ENCODE results near the gene EPS15.
"Not testable (repeated sequence)": the region's sequence is repeated elsewhere in the genome, so short reads cannot be mapped to it uniquely, and the experiment has no call there.

EPS15 gene

GRCh38 chr1:51463561-51463960 is 55.5 kb downstream of the EPS15 start:
- DNase-seq = no peak

GRCh38 chr1:51462289-51462688 is 56.8 kb downstream of the EPS15 start:
- not testable (repeated sequence) for DNase-seq

DNA sequence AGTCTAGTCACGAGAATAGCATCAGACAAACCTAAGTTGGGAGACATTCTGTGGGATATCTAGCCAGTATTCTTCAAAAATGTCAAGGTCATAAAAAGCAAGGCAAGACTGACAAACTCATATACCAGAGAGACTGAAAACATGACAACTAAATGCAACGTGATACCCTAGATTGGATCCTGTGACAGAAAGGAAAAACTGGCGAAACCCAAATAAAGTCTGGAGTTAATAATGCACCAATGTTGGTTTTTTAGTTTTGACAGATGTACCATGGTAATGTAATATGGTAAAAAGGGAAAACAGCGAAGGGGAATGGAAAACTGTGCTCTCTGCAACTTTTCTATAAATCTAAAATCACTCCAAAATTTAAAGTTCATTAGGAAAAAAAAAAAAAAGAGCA is 64.5 kb downstream of the EPS15 start:
- no peak for DNase-seq

DNA sequence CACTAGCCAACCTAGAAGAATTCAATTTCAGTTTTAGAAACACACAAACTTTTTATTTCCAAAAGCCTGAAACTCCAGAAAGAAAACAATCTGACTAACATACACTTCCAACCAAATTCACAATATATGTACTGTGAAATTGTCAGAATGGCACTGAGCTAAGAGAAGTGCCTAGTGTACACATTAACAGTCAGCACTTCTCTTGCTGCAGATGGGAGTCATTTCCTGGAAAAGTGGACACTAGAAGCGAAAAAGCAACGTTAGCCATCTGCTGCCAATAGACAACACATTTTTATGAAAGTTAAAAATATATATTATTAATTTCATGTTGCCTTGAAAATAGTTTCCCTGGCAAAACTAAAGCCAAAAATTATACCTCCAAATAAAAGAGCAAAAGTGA is 66.1 kb downstream of the EPS15 start:
- DNase-seq = no peak

DNA sequence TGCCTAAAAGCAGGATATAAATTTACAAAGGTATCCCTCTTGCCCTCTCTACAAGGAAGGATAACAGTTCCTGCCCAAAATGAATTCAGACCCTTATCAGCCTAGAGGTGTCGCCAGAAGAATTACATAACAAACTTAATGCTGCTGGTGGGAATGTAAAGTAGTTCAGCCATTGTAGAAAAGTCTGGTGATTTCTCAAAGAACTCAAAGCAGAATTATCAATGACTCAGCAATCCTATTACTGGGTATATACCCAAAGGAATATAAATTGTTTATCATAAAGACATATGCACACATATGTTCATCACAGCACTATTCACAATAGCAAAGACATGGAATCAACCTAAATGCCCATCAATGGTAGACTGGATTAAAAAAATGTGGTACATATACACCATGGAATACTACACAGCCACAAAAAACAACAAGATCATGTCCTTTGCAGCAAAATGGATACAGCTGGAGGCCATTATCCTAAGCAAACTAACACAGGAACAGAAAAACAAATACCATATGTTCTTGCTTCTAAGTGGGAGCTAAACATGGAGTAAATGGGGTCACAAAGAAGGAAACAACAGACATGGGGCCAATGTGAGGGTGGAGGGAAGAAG is 70.1 kb downstream of the EPS15 start:
- DNase-seq = not testable (repeated sequence)

DNA sequence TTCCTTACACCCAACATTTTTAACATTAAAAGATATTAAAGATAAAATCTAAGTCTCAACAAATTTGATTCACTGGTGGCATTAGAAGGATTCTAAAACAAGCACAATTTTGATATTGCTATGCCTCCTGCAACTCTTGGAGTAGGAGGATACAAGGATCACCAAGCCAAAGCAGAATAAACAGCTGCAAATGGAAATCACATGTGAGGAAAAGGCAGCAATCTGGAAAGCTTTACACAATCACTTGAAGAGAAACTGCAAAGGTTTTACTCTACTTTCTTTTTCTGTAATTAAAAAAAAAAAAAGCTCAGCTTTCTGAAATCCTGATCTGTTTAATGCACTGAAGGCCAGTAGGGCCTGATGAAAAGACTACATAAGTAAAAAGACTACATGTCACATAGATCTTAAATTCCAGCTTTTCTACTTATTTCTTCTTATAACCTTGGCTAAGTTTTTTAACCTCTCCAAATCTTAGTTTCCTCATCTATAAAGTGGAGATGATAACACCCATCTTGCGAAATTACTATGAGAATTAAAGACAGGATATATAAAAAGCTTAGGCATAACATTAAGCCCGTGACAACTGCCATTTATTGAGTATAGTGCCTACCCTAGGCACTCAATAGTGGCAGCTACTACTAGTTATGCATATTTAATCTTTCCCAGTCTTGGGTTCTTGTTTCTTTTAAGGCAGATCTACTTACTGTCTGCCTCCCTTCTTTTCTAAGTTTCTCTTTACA is 73.5 kb downstream of the EPS15 start:
- DNase-seq = no peak

DNA sequence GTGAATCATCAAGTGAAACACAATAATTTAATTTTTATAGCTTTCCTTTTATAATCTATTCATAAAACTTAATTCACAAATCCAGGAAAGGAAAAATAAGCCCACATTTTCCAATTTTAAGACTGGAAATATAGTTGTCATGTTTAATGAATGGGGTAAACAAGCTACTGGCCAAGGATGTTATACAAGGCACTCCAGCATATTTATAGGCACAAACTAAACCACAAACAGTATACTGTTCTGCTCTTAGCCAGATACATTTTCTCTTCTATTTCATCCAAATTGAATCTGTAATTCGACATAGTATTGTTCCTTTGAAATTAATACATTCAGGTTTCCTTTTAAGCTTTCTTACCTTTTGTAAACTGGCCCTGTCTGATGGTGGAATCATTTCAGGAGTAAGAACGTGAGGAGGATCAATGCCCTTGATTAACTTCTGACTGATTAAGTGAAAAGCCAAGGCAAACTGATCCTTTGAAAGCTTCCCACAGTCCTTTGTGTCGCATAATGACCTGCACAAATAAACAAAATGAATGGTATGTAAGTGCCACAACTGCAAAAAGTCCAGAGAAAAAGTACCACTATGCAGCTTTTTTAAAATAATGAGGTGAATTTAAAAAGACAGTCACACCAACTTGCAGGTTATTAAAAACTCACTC is 74.4 kb downstream of the EPS15 start:
- DNase-seq = no peak

DNA sequence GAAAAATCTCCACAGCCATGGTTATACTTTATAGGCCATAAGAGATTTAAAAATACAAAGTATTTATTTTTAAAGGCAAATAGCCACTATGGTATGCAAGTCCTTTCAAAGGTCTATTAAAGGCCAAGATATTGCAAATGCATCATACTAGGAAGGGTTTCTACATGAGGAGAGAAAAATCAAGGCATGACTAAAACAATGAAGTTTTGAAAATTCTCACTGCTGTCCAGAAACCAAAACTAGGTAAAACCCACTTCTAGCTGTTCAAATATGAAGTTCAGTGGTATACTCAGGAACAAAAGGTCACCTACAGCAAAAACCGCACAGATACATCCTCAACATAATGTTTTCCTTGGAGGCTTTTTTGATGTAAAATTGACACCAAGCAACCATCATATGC is 75.0 kb downstream of the EPS15 start:
- no peak for DNase-seq

GRCh38 chr1:51443555-51443954 is 75.5 kb downstream of the EPS15 start:
- no peak for DNase-seq

DNA sequence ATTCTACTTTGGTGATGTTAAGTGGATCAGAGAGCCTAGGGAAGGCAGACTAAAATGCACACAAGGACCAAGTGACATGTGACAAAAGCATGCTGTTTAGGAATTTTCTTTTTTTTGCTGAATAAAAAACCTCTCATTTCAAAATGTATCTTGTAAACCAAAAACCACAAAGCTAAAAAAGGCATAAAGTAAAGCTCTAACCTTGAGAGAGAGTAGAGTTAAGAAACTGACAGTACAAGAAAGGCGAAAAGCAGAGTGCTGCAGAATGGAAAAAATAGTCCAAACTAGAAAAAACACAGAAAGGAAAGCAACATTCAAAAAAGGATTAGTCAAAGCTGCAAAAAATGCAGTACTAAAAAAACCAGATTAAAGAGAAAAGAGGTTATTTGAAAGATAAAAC is 76.5 kb downstream of the EPS15 start:
- DNase-seq = no peak

DNA sequence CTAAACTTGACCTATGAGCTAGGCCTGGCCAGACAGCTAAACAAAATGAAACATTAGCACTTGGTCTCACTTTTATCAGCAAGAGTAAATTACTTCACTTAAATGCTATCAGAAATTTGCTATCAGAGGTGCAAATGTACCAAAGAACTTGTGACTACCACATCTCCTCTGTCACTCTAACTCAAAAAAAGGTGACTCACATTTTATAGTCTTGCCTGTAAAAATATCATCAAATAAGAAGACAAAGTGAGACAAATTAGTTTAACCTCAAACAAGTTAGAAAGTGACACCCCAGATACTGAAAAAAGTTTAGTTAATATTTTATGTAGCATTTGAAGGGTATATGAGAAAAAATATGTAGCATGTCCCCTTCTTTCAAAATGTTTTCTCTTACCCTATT is 76.9 kb downstream of the EPS15 start:
- no peak for DNase-seq

GRCh38 chr1:51439895-51440294 is 79.2 kb downstream of the EPS15 start:
- DNase-seq = no peak

- DNase-seq = no peak
Observed at GRCh38 chr1:51439053-51439452, 80.0 kb downstream of the EPS15 start.

GRCh38 chr1:51437391-51437790 is 81.7 kb downstream of the EPS15 start:
- DNase-seq = not testable (repeated sequence)

- DNase-seq = no peak
Observed at GRCh38 chr1:51435878-51436277, 83.2 kb downstream of the EPS15 start.

DNA sequence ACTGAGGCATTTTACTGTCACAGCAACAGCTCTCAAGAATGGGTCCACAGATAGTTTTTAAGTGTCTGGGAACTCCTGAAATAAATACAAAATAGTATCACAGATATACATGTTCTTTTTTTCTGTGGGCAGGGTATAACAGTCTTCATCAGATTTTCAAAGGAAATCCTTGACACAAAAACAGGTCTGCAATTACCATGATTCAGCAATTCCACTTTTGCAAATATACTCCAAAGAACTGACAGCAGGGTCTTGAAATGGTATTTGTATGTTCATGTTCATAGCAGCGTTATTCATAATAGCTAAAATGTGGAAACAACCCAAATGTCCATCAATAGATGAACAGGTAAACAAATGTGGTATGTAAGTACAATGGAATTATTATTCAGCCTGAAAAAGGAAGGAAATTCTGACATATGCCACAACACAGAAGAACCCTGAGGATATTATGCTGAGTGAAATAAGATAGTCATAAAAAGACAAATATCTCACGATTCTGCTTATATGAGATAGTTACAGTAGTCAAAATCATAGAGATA is 85.0 kb downstream of the EPS15 start:
- DNase-seq = no peak

DNA sequence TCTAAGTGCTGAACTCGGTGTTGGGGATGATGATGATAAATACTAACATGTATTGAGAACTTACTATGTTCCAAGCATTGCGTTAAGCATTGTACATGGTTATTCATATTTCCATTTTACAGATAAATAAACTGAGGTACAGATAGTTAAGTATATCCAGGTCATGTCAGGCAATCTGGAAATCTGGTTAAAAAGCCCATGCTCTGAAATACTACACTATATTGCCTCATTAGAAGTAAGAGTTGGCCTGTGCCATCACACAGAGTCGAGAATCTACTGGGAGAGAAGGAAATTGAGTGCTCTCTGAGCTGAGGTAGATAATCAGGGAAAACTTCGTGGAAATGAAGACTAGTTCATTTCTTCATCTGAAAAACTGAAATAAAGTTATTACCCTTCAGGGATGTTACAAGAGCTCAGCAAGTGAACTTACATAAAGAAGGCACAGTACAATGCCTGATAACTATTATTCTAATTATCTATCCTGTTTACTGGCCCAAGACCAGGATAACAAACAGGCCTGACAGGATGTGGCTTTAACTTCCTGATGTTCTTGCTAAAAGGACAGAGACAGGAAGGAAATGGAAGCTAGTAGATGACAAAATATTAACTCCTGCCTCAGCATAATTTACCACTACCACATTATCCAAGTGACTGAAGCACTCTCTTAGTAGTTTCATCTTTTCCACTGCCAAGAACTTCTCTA is 85.6 kb downstream of the EPS15 start:
- no peak for DNase-seq

- no peak for DNase-seq
Observed at GRCh38 chr1:51432146-51432545, 86.9 kb downstream of the EPS15 start.

DNA sequence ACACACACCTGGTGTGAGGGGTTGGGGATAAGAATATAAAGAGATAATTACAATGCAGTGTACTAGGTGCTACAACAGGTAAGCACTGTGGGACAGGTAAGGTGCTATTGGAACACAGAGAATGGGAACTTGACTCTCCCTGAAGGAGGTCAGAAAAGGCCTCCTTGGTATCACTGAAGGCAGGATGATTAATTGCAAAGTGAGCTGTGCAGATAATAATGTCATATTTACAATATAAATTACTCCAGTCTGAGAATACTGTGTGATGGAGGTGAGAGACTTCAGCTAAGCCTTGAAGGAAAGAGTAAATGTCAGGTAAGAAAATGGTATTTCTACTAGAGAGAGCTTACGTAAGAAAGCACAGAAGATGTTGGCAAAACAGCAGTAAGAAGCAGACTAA is 91.6 kb downstream of the EPS15 start:
- no peak for DNase-seq

DNA sequence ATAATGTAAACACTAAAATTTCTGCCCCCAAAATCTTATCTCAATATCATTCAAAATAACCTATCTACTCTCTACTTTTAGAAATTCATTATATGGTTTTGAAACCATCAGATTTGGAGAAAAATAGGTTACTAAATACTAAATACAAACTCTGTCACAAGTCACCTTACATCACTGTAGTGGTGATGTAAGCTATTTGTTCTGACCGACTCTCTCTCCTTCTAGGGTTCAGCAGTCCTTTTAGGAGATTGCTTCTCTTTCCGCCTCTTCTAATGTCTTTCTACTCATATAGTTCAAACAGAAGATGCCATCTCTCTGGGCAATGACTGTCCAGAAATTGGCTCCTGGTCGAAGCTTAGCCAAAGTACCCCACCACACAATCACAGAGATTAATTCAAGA is 93.1 kb downstream of the EPS15 start:
- DNase-seq = no peak

DNA sequence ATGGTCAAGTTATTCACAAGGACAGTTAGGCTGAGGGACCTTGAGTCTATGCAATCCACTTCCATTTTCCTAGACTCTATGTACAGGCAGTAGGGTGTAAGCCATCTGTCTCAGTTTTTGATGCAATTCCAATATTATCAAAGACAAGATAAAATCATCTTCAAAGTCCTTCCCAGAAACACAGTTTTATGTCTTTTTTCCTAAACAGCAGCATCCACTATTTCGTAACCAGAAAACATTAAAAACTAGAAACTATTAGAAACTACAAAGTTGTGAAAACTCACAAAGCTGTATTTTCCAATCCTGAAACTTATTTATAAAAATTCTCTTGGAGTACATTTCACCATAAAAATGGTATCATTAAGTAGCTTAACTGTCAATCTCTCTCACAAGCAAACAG is 93.8 kb downstream of the EPS15 start:
- DNase-seq = no peak

DNA sequence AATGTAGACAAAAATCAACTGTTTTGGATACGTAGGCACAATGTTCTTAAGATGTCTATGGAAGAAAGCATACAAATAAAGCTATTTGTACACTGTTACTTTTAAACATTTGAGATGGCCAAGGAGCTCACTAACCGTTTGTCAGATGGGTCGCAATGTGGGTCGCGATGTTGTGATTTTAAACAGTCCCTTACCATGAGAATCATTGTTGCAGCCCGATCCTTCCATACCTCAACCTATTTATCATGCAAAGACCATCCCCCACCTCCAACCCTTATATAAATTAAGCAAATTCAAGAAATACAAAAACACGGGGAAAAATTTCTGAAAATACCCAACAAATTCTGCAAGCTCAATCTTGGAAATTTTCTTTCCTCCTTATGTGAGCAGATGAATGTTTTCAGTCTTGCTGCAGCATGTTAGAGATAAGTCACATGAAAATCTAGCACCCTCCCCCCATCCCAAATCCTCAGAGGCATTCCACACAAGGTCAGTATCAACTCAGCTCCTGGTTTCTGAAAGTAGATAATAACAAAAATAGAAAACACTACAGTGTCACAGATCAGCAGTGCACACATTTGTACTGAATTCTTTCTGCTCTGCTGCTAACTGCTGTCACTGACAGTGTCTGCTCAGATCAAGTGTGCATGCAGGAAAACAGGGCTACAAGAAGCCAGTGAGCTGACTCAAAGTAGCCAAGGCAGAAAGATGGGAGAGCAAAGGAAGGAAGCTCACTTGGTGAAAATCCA is 95.8 kb downstream of the EPS15 start:
- DNase-seq = no peak

Measured in femur (tissue), 1 donor.